ENCODE measurements around the gene ACOX3.

DNA sequence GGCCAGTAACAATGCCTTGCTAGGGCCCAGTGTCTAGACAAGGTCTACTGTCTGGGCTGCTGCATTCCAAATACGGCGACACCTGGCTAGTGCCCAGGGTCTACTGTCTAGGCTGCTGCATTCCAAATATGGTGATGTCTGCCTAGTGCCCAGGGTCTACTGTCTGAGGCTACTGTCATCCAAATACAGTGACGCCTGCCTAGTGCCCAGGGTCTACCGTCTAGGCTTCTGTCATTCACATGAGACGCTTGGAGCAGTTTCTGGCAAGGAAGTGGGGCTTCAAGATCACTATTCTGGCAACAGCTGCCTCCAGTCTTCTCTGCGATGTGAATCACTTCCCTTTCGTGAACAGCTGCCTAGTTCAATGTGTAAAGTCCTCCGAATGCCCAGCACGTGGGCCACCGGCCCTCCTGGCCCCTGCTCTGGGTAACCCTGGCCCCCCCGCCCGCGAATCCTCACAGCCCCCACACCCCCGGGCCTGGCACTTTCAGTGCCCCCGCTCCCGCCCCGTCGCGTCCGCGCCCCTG, 12.7 kb downstream of the ACOX3 start:
- TF ChIP-seq, protein P1, sequence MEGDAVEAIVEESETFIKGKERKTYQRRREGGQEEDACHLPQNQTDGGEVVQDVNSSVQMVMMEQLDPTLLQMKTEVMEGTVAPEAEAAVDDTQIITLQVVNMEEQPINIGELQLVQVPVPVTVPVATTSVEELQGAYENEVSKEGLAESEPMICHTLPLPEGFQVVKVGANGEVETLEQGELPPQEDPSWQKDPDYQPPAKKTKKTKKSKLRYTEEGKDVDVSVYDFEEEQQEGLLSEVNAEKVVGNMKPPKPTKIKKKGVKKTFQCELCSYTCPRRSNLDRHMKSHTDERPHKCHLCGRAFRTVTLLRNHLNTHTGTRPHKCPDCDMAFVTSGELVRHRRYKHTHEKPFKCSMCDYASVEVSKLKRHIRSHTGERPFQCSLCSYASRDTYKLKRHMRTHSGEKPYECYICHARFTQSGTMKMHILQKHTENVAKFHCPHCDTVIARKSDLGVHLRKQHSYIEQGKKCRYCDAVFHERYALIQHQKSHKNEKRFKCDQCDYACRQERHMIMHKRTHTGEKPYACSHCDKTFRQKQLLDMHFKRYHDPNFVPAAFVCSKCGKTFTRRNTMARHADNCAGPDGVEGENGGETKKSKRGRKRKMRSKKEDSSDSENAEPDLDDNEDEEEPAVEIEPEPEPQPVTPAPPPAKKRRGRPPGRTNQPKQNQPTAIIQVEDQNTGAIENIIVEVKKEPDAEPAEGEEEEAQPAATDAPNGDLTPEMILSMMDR (conservative IDR thresholded peaks at IDR 0.05; ENCODE audit: low read length) = no peak
- TF ChIP-seq EZH2phosphoT487 (IDR thresholded peaks at IDR 0.05; ENCODE audit: borderline replicate concordance, low read depth, low read length) = no peak

Measured in OCI-LY7 (cell line).